ENCODE measurements around the gene FSTL4.

Gene FSTL4

GRCh38 chr5:133525126-133525525 lies 87.2 kb downstream of the FSTL4 start:
- Histone ChIP-seq H3K4me1 (ENCODE audit: insufficient read depth, low read length, severe bottlenecking) (no peaks in the 10 kb centered on the region), H3K4me3 (ENCODE audit: low read depth, low read length, poor library complexity, severe bottlenecking) (no peak overlapping the region), H3K27me3 (ENCODE audit: insufficient read depth, low read length) (no peaks in the 10 kb centered on the region), H4K20me1 (ENCODE audit: insufficient read depth, low read length) (no peaks in the 10 kb centered on the region), H3F3A (ENCODE audit: insufficient read depth, low read length) (no peaks in the 10 kb centered on the region), H3K36me3 (ENCODE audit: insufficient read depth, low read length) (no peaks in the 10 kb centered on the region), H2AFZ (ENCODE audit: low read length) (no peak overlapping the region), H3K9me3 (ENCODE audit: low read length) (no peaks in the 10 kb centered on the region), H3K4me2 (ENCODE audit: low read length) (no peak overlapping the region), H3K9me2 (ENCODE audit: low read depth, low read length) (no peaks in the 10 kb centered on the region), H3K9ac (ENCODE audit: low read length) (no peak overlapping the region), H3K27ac (ENCODE audit: low read depth, low read length, poor library complexity, severe bottlenecking) (no peak overlapping the region), H3K79me2 (ENCODE audit: insufficient read depth, low read length) (no peaks in the 10 kb centered on the region)
- TF ChIP-seq CTCF (IDR thresholded peaks at IDR 0.05; ENCODE audit: low read length): no peak
- TF ChIP-seq EZH2 (IDR thresholded peaks at IDR 0.05; ENCODE audit: borderline replicate concordance, low read length): no peak

GRCh38 chr5:133524666-133525065 lies 87.7 kb downstream of the FSTL4 start:
- no peaks in the 10 kb centered on the region for H3K27me3 ChIP-seq (ENCODE audit: insufficient read depth, low read length)
- H3K4me1 ChIP-seq (ENCODE audit: insufficient read depth, low read length, severe bottlenecking): no peaks in the 10 kb centered on the region
- no peaks in the 10 kb centered on the region for H3F3A ChIP-seq (ENCODE audit: insufficient read depth, low read length)
- no peaks in the 10 kb centered on the region for H3K36me3 ChIP-seq (ENCODE audit: insufficient read depth, low read length)
- no peaks in the 10 kb centered on the region for H4K20me1 ChIP-seq (ENCODE audit: insufficient read depth, low read length)
- no peak overlapping the region for H3K27ac ChIP-seq (ENCODE audit: low read depth, low read length, poor library complexity, severe bottlenecking)
- no peaks in the 10 kb centered on the region for H3K9me2 ChIP-seq (ENCODE audit: low read depth, low read length)
- no peak overlapping the region for H3K4me2 ChIP-seq (ENCODE audit: low read length)
- H3K79me2 ChIP-seq (ENCODE audit: insufficient read depth, low read length): no peaks in the 10 kb centered on the region
- H3K4me3 ChIP-seq (ENCODE audit: low read depth, low read length, poor library complexity, severe bottlenecking): no peak overlapping the region
- H3K9ac ChIP-seq (ENCODE audit: low read length): no peak overlapping the region
- no peak overlapping the region for H2AFZ ChIP-seq (ENCODE audit: low read length)
- no peak for TF ChIP-seq CTCF (IDR thresholded peaks at IDR 0.05; ENCODE audit: low read length)
- TF ChIP-seq EZH2 (IDR thresholded peaks at IDR 0.05; ENCODE audit: borderline replicate concordance, low read length): no peak
- H3K9me3 ChIP-seq (ENCODE audit: low read length): no peaks in the 10 kb centered on the region

- Histone ChIP-seq H3K4me3 (ENCODE audit: low read depth, low read length, poor library complexity, severe bottlenecking) (no peak overlapping the region), H3K36me3 (ENCODE audit: insufficient read depth, low read length) (no peaks in the 10 kb centered on the region), H3K4me1 (ENCODE audit: insufficient read depth, low read length, severe bottlenecking) (no peaks in the 10 kb centered on the region), H3K4me2 (ENCODE audit: low read length) (no peak overlapping the region), H2AFZ (ENCODE audit: low read length) (no peak overlapping the region), H3K9me2 (ENCODE audit: low read depth, low read length) (no peaks in the 10 kb centered on the region), H3K9me3 (ENCODE audit: low read length) (no peaks in the 10 kb centered on the region), H4K20me1 (ENCODE audit: insufficient read depth, low read length) (no peaks in the 10 kb centered on the region), H3F3A (ENCODE audit: insufficient read depth, low read length) (no peaks in the 10 kb centered on the region), H3K27me3 (ENCODE audit: insufficient read depth, low read length) (no peaks in the 10 kb centered on the region), H3K27ac (ENCODE audit: low read depth, low read length, poor library complexity, severe bottlenecking) (no peak overlapping the region), H3K9ac (ENCODE audit: low read length) (no peak overlapping the region), H3K79me2 (ENCODE audit: insufficient read depth, low read length) (no peaks in the 10 kb centered on the region)
- TF ChIP-seq CTCF (IDR thresholded peaks at IDR 0.05; ENCODE audit: low read length) (no peak), EZH2 (IDR thresholded peaks at IDR 0.05; ENCODE audit: borderline replicate concordance, low read length) (no peak)
Measured at GRCh38 chr5:133523961-133524586, 88.3 kb downstream of the FSTL4 start.
